A673 (cell line): ENCODE measurements around the gene KCNT2. TPM values are rescaled to one million over a fixed set of nuclear protein-coding genes. Genes with fewer than 3 reads are reported as not detected.

Experiments
- BruUV-seq: library from RNA; stranded (reverse); fragments of 400-500 nt; replicated peaks from 2 replicates; lab custom pipeline; 2021; lab: Mats Ljungman, UMichigan
- CTCF ChIA-PET: fragments of 300-600 bp; sonication (Branson Sonifier 250); formaldehyde crosslinking; loops from one replicate; lab custom pipeline; 2022; ENCODE audit warnings: antibody characterized with exemption; lab: Charles Lee
- POLR2A ChIA-PET: fragments of 300-600 bp; sonication (Branson Sonifier 250); formaldehyde crosslinking; loops from one replicate; lab custom pipeline; 2022; ENCODE audit warnings: antibody characterized with exemption; ENCODE audit not compliant: low non-redundant PET; lab: Charles Lee
- DNase-seq: peaks from one replicate; pipeline ENCODE4 v3.0.0-alpha.2; 2015; ENCODE audit warnings: low spot score
- H3K27ac ChIP-seq: fragments of 200-600 bp; sonication (generic); 2 replicates; pipeline ENCODE4 v1.5.1; 2016; ENCODE audit warnings: mixed run types, low read depth, mild to moderate bottlenecking, mixed read lengths, antibody characterized with exemption, low read length; ENCODE audit not compliant: poor library complexity, severe bottlenecking
- H3K27me3 ChIP-seq: fragments of 200-600 bp; sonication (generic); replicated peaks from 2 replicates; pipeline ENCODE4 v1.6.1; 2017; ENCODE audit warnings: mixed run types, low read depth, mild to moderate bottlenecking, mixed read lengths, antibody characterized with exemption, low read length; ENCODE audit not compliant: insufficient read depth, poor library complexity
- H3K36me3 ChIP-seq: fragments of 200-600 bp; sonication (generic); 2 replicates; pipeline ENCODE4 v1.6.1; 2016; ENCODE audit warnings: mixed run types, mild to moderate bottlenecking, mixed read lengths, antibody characterized with exemption, low read length; ENCODE audit not compliant: insufficient read depth, poor library complexity, severe bottlenecking
- H3K4me1 ChIP-seq: fragments of 200-600 bp; sonication (generic); 2 replicates; pipeline ENCODE4 v1.6.1; 2017; ENCODE audit warnings: mixed run types, mild to moderate bottlenecking, mixed read lengths, antibody characterized with exemption, low read length; ENCODE audit not compliant: insufficient read depth, poor library complexity, severe bottlenecking
- H3K4me3 ChIP-seq: fragments of 200-600 bp; sonication (generic); 2 replicates; pipeline ENCODE4 v1.5.1; 2016; ENCODE audit warnings: low read depth, mixed run types, mild to moderate bottlenecking, mixed read lengths, low read length; ENCODE audit not compliant: poor library complexity, severe bottlenecking
- H3K9me3 ChIP-seq: fragments of 200-600 bp; sonication (generic); 2 replicates; pipeline ENCODE4 v1.6.1; 2016; ENCODE audit warnings: mixed run types, low read depth, mild to moderate bottlenecking, mixed read lengths, antibody characterized with exemption, low read length; ENCODE audit not compliant: poor library complexity, severe bottlenecking
- CTCF ChIP-seq: fragments of 300-800, 200-600 bp; sonication (generic); conservative IDR thresholded peaks from 2 replicates; pipeline ENCODE4 v1.5.1; 2017; ENCODE audit warnings: low read depth, mild to moderate bottlenecking, antibody characterized with exemption, low read length, moderate library complexity, mixed read lengths
- EZH2 ChIP-seq: fragments of 200-600 bp; sonication (generic); IDR thresholded peaks from 2 replicates; pipeline ENCODE4 v1.6.1; 2017; ENCODE audit warnings: borderline replicate concordance, low read depth, mild to moderate bottlenecking, mixed read lengths, antibody characterized with exemption, low read length; ENCODE audit not compliant: poor library complexity, severe bottlenecking
- intact Hi-C: fragments of 100-400 bp; cut with micrococcal nuclease; formaldehyde crosslinking; loops from one replicate; pipeline ENCODE4 v1.10.0; 2022; ENCODE audit not compliant: unreplicated experiment
- total RNA-seq: library from RNA; stranded (reverse); gene quantifications from 2 replicates; pipeline ENCODE4 v1.2.3, GENCODE V29; 2021

The KCNT2 gene
- total RNA-seq, 1 experiment from 2014 or later = 1.2 TPM

GRCh38 chr1:196373798-196374197 is 234.4 kb downstream of the KCNT2 start:
- POLR2A ChIA-PET = no interaction called here
- DNase-seq = no peak
- H3K27ac ChIP-seq = no peak overlapping the region
- intact Hi-C loops = loop anchor here (5.0 kb wide), 1 partner anchor 226 kb away; no protein-coding TSS in a partner anchor
- no TSS peak for BruUV-seq
- H3K36me3 ChIP-seq = no peaks in the 10 kb centered on the region
- H3K4me1 ChIP-seq = no peaks in the 10 kb centered on the region
- CTCF ChIA-PET = interaction anchor here (0.6 kb wide), 1 partner anchor 341 kb away, joined by 4 read pairs; no protein-coding TSS in a partner anchor
- H3K27me3 ChIP-seq = no peaks in the 10 kb centered on the region
- no peak overlapping the region for H3K4me3 ChIP-seq
- no peaks in the 10 kb centered on the region for H3K9me3 ChIP-seq
- no peak for TF ChIP-seq EZH2
- TF ChIP-seq CTCF = no peak

- intact Hi-C loops = loop anchor here (5.0 kb wide), 1 partner anchor 226 kb away; no protein-coding TSS in a partner anchor
- no peak overlapping the region for H3K27ac ChIP-seq
- no peaks in the 10 kb centered on the region for H3K36me3 ChIP-seq
- peak; percentile 47 for DNase-seq
- no peak overlapping the region for H3K4me3 ChIP-seq
- no peaks in the 10 kb centered on the region for H3K9me3 ChIP-seq
- ChIA-PET CTCF (interaction anchor here (0.5 kb wide), 1 partner anchor 10 kb away, joined by 3 read pairs; no protein-coding TSS in a partner anchor), POLR2A (no interaction called here)
- no peaks in the 10 kb centered on the region for H3K4me1 ChIP-seq
- TF ChIP-seq CTCF = peak; percentile 68
- no peak for TF ChIP-seq EZH2
- H3K27me3 ChIP-seq = no peaks in the 10 kb centered on the region
- no TSS peak for BruUV-seq
Measured at GRCh38 chr1:196372896-196373536, 235.2 kb downstream of the KCNT2 start.

GRCh38 chr1:196367838-196368237 is 240.4 kb downstream of the KCNT2 start:
- CTCF ChIA-PET = no interaction called here
- no peak overlapping the region for H3K4me3 ChIP-seq
- POLR2A ChIA-PET = no interaction called here

More at GRCh38 chr1:196367838-196368237, 240.4 kb downstream of the KCNT2 start:
- H3K4me1 ChIP-seq = no peaks in the 10 kb centered on the region
- H3K27me3 ChIP-seq = no peaks in the 10 kb centered on the region
- intact Hi-C loops = no loop called here
- no peak for TF ChIP-seq EZH2
- TF ChIP-seq CTCF = no peak
- no peaks in the 10 kb centered on the region for H3K9me3 ChIP-seq
- DNase-seq = no peak
- H3K27ac ChIP-seq = no peak overlapping the region
- no TSS peak for BruUV-seq
- no peaks in the 10 kb centered on the region for H3K36me3 ChIP-seq
